ENCODE data around the gene ZSCAN4. TPM values are rescaled to one million over a fixed set of nuclear protein-coding genes. Genes with fewer than 3 reads are reported as not detected.

Gene ZSCAN4
- total RNA-seq, 1 donor from 2014 or later: not detected

DNA sequence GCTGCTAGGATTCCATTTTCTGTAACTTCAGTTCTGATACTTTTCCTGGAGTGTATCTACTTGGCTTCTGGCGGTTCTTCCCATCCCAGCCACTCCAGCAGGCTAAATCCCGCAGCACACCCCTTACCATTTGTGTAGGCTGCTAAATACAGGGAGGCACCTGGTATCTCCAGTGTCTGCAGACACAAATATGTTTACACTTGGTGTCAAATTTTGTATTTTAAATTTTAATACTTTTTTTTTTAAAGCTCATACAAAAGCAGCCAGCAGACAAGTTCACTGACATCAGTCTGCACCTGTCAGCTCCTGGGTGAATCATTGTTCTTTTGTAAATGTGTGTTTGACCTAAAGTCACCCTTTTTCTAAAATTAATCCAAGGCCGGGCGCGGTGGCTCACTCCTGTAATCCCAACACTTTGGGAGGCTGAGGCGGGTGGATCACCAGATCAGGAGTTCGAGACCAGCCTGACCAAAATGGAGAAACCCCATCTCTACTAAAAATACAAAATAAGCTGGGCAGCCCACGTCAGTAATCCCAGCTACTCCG is 3.4 kb upstream of the ZSCAN4 start:
- H3K27me3 ChIP-seq (ENCODE audit: control insufficient read depth, insufficient read depth, low read length): no peaks in the 10 kb centered on the region
- no peak overlapping the region for H3K4me3 ChIP-seq (ENCODE audit: low read depth, low read length)
- no peak for DNase-seq (ENCODE audit: low read depth)
- TF ChIP-seq, protein P1, sequence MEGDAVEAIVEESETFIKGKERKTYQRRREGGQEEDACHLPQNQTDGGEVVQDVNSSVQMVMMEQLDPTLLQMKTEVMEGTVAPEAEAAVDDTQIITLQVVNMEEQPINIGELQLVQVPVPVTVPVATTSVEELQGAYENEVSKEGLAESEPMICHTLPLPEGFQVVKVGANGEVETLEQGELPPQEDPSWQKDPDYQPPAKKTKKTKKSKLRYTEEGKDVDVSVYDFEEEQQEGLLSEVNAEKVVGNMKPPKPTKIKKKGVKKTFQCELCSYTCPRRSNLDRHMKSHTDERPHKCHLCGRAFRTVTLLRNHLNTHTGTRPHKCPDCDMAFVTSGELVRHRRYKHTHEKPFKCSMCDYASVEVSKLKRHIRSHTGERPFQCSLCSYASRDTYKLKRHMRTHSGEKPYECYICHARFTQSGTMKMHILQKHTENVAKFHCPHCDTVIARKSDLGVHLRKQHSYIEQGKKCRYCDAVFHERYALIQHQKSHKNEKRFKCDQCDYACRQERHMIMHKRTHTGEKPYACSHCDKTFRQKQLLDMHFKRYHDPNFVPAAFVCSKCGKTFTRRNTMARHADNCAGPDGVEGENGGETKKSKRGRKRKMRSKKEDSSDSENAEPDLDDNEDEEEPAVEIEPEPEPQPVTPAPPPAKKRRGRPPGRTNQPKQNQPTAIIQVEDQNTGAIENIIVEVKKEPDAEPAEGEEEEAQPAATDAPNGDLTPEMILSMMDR (IDR thresholded peaks at IDR 0.05; ENCODE audit: insufficient read depth, low read length, poor library complexity, severe bottlenecking): no peak
- no peaks in the 10 kb centered on the region for H3K36me3 ChIP-seq (ENCODE audit: control insufficient read depth, insufficient read depth, low read length)

DNA sequence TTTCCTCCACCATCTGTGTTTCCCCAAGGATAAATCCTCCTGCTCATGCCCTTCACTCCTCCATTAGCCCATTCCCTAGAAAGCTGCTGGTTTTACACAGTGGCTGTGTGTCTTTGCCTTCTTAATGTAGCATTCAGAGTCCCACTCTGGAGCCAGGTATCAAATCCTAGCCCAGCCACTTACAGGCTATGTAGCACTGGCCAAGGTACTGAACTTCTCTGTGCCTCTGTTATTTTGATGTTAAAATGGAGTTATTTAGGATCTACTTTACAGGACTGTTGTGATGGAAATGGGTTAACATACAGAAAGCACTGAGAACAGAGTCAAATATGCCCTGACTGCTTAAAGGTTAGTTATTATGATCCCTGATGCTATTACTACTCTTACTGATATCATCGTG is 1.5 kb upstream of the ZSCAN4 start:
- H3K27me3 ChIP-seq (ENCODE audit: control insufficient read depth, insufficient read depth, low read length): no peaks in the 10 kb centered on the region
- no peak for DNase-seq (ENCODE audit: low read depth)
- TF ChIP-seq, protein P1 (IDR thresholded peaks at IDR 0.05; ENCODE audit: insufficient read depth, low read length, poor library complexity, severe bottlenecking): no peak
- no peaks in the 10 kb centered on the region for H3K36me3 ChIP-seq (ENCODE audit: control insufficient read depth, insufficient read depth, low read length)
- no peak overlapping the region for H3K4me3 ChIP-seq (ENCODE audit: low read depth, low read length)

DNA sequence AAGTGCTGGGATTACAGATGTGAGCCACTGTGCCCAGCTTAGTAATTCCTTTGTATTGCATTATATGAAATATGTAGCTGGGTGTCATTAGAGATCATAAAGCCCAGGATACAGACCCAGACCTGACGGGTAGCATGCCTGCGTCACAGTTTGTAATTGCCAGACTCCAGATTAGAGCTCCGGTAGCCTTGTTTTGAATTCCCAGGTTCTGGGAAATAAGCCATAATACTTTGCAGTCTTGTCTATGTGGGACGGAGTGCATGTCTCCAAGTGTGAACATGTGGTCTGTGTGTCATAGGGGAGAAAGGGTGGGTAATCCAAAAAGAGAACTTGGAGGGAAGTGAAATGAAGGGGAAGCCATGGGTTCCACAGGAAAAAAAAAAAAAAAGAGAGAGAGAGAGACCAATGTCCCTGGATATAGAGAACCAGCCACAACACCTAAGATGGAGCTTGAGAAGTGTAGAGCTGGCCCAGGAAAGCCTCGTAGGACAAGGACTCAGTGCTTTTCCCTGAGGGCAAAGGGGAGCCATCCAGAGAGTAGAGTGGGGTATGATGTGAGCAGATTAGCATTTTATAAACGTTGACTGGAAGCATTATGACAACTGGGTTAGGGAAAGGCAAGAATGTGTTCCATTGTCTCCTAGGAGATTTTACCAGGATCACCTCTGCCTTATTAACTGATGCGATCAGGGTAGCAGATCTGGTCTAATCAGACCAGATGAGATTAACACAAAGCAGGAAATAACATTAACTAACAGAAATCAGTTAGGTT is 2.6 kb downstream of the ZSCAN4 start:
- Histone ChIP-seq H3K27me3 (ENCODE audit: control insufficient read depth, insufficient read depth, low read length) (no peaks in the 10 kb centered on the region), H3K4me3 (ENCODE audit: low read depth, low read length) (no peak overlapping the region), H3K36me3 (ENCODE audit: control insufficient read depth, insufficient read depth, low read length) (no peaks in the 10 kb centered on the region)
- TF ChIP-seq, protein P1 (IDR thresholded peaks at IDR 0.05; ENCODE audit: insufficient read depth, low read length, poor library complexity, severe bottlenecking): no peak
- no peak for DNase-seq (ENCODE audit: low read depth)

DNA sequence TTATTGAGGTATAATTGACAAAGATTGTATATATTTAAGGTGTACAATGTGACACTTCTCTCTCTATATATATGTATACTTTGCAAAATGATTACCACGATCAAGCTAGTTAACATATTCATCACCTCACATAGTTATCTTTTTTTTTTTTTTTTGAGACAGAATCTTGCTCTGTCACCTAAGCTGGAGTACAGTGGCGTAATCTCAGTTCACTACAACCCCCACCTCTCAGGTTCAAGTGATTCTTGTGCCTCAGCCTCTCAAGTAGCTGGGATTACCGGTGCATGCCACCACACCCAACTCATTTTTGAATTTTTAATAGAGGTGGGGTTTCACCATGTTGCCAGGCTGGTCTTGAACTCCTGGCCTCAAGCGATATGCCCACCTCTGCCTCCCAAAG is 3.7 kb downstream of the ZSCAN4 start:
- TF ChIP-seq, protein P1 (IDR thresholded peaks at IDR 0.05; ENCODE audit: insufficient read depth, low read length, poor library complexity, severe bottlenecking): no peak
- Histone ChIP-seq H3K27me3 (ENCODE audit: control insufficient read depth, insufficient read depth, low read length) (no peaks in the 10 kb centered on the region), H3K36me3 (ENCODE audit: control insufficient read depth, insufficient read depth, low read length) (no peaks in the 10 kb centered on the region), H3K4me3 (ENCODE audit: low read depth, low read length) (no peak overlapping the region)
- no peak for DNase-seq (ENCODE audit: low read depth)

DNA sequence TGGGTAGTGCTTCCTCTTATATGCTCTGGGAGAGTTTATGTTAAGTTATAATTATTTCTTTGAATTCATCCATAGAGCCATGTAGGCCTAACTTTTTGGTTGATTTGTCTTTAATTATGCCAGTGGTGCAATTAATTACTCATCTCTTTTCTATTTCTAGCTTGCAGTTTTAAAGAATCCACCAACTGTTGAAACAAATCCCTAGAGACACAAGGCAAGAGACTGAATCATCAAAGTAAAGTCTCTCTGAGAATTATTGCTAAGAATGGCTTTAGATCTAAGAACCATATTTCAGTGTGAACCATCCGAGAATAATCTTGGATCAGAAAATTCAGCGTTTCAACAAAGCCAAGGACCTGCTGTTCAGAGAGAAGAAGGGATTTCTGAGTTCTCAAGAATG is 7.1 kb downstream of the ZSCAN4 start:
- TF ChIP-seq, protein P1 (IDR thresholded peaks at IDR 0.05; ENCODE audit: insufficient read depth, low read length, poor library complexity, severe bottlenecking): no peak
- Histone ChIP-seq H3K27me3 (ENCODE audit: control insufficient read depth, insufficient read depth, low read length) (no peaks in the 10 kb centered on the region), H3K36me3 (ENCODE audit: control insufficient read depth, insufficient read depth, low read length) (no peaks in the 10 kb centered on the region), H3K4me3 (ENCODE audit: low read depth, low read length) (no peak overlapping the region)
- DNase-seq (ENCODE audit: low read depth): no peak

Data from kidney epithelial cell (primary cell).